ENCODE data around the gene HSPA12B. TPM values are rescaled to one million over a fixed set of nuclear protein-coding genes. Genes with fewer than 3 reads are reported as not detected.

Gene HSPA12B
- total and polyA plus RNA-seq, 9 of the 15 experiments (the other 6 are each of a cell fraction or from before 2014, with no cell fraction given), result 0.03 to 0.07 TPM; not detected in 7

GRCh38 chr20:3784216-3784853 lies 51.9 kb downstream of the HSPA12B start:
- Histone ChIP-seq H3K27me3 (ENCODE audit: control insufficient read depth in 2 of 2, insufficient read depth in 2 of 2, low read length in 2 of 2) (no peaks in the 10 kb centered on the region), H3K4me2 (ENCODE audit: insufficient read depth, low read length) (peak overlapping the region; percentile 86), H3K36me3 (ENCODE audit: control insufficient read depth, insufficient read depth, low read length) (peaks cover 21% of the 10 kb centered on the region; the same call in 1 of the 3 replicates), H3K9me3 (replicated peaks; ENCODE audit: control insufficient read depth, insufficient read depth, low read depth, low read length) (no peaks in the 10 kb centered on the region), H3K4me3 (no peak overlapping the region; the same call in 1 of the 2 replicates), H3K9ac (ENCODE audit: insufficient read depth in 1 of 2, low read depth in 2 of 2, low read length in 2 of 2) (peak overlapping the region in 1 of 2 experiments; percentile 93; a peak in 2 of 4 replicates), H4K20me1 (replicated peaks; ENCODE audit: control insufficient read depth, insufficient read depth, low read length) (peaks cover 6% of the 10 kb centered on the region), H3K27ac (ENCODE audit: extremely low read depth, low read depth, low read length) (no peak overlapping the region; the same call in 2 of the 3 replicates), H3K4me1 (replicated peaks in 1 of 2; ENCODE audit: control insufficient read depth in 2 of 2, insufficient read depth in 2 of 2, low read length in 2 of 2) (peaks cover 8 to 34% of the 10 kb centered on the region in 2 experiments; a peak in 3 of 5 replicates), H3K79me2 (ENCODE audit: control insufficient read depth, insufficient read depth, low read length) (peaks cover 31% of the 10 kb centered on the region), H3K9me1 (ENCODE audit: control insufficient read depth, insufficient read depth, low read length) (no peaks in the 10 kb centered on the region), H2AFZ (ENCODE audit: low read depth, low read length) (no peak overlapping the region)
- no peak for FAIRE-seq
- WGBS (ENCODE audit: insufficient coverage, low coverage, missing lambda C conversion rate), result 53% methylated on average over 12 of the region's 17 CpGs
- ChIA-PET CTCF (ENCODE audit: low intra/inter-chr PET ratio) (no interaction called here), POLR2A (interaction anchor here (0.6 to 1.7 kb wide), 3 partner anchors 87 to 394 kb away, joined by 3 to 4 read pairs (median 3); no protein-coding TSS in a partner anchor)
- DNase-seq (ENCODE audit: extremely low read depth in 1 of 4, low spot score in 3 of 4), result no peak
- in situ Hi-C loops (cut with MboI), result no loop called here
- no peak for ATAC-seq
- BruUV-seq (replicated peaks), result TSS peak; percentile 94
- intact Hi-C loops (cut with micrococcal nuclease), result loop anchor here (10.0 kb wide), 2 partner anchors 110 to 410 kb away; no protein-coding TSS in a partner anchor
- TF ChIP-seq KDM5B (IDR thresholded peaks at IDR 0.05; ENCODE audit: insufficient replicate concordance, low read depth, low read length) (peak; percentile 4), BCLAF1 (IDR thresholded peaks at IDR 0.05; ENCODE audit: borderline replicate concordance in 1 of 2, control insufficient read depth in 1 of 2, low read depth in 2 of 2, low read length in 1 of 2) (no peak), SMAD1 (IDR thresholded peaks at IDR 0.05; ENCODE audit: low read depth, low read length, partially characterized antibody) (no peak)
- TF ChIP-seq, protein P1, sequence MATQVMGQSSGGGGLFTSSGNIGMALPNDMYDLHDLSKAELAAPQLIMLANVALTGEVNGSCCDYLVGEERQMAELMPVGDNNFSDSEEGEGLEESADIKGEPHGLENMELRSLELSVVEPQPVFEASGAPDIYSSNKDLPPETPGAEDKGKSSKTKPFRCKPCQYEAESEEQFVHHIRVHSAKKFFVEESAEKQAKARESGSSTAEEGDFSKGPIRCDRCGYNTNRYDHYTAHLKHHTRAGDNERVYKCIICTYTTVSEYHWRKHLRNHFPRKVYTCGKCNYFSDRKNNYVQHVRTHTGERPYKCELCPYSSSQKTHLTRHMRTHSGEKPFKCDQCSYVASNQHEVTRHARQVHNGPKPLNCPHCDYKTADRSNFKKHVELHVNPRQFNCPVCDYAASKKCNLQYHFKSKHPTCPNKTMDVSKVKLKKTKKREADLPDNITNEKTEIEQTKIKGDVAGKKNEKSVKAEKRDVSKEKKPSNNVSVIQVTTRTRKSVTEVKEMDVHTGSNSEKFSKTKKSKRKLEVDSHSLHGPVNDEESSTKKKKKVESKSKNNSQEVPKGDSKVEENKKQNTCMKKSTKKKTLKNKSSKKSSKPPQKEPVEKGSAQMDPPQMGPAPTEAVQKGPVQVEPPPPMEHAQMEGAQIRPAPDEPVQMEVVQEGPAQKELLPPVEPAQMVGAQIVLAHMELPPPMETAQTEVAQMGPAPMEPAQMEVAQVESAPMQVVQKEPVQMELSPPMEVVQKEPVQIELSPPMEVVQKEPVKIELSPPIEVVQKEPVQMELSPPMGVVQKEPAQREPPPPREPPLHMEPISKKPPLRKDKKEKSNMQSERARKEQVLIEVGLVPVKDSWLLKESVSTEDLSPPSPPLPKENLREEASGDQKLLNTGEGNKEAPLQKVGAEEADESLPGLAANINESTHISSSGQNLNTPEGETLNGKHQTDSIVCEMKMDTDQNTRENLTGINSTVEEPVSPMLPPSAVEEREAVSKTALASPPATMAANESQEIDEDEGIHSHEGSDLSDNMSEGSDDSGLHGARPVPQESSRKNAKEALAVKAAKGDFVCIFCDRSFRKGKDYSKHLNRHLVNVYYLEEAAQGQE (IDR thresholded peaks at IDR 0.05; ENCODE audit: borderline replicate concordance), result 0 out of 2 replicates have a peak, but pooled peaks have one; percentile 19
- TF ChIP-seq, protein P1 (CRISPR knock-in tag; IDR thresholded peaks at IDR 0.05; ENCODE audit: low read depth), result no peak
- TF ChIP-seq, protein P2, sequence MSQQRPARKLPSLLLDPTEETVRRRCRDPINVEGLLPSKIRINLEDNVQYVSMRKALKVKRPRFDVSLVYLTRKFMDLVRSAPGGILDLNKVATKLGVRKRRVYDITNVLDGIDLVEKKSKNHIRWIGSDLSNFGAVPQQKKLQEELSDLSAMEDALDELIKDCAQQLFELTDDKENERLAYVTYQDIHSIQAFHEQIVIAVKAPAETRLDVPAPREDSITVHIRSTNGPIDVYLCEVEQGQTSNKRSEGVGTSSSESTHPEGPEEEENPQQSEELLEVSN (IDR thresholded peaks at IDR 0.05; ENCODE audit: borderline replicate concordance in 1 of 2, extremely low read depth in 1 of 2, insufficient read depth in 1 of 2, insufficient read length in 1 of 2, low read depth in 1 of 2, low read length in 1 of 2, poor library complexity in 1 of 2, severe bottlenecking in 1 of 2), result peak in 1 of 2 experiments; percentile 36

Data from K562 (cell line).